NCI-H2227 treated with DMSO at 0.1 percent for 48 hours (cell line): Measurements from ENCODE around the gene TEC.
"Not testable (repeated sequence)": the region's sequence is repeated elsewhere in the genome, so short reads cannot be mapped to it uniquely, and the experiment has no call there.

Experiments used
- DNase-seq: peaks from one replicate; lab custom pipeline; 2025; lab: John Stamatoyannopoulos, UW

TEC gene

GRCh38 chr4:48268956-48269860 lies at the start of gene TEC:
TEC (minus strand) TSS chr4:48269838; CDS start chr4:48228614, 41,224 bp downstream.
- DNase-seq, result no peak

GRCh38 chr4:48315728-48316630 lies 46.3 kb upstream of the TEC start:
- peak; percentile 4 for DNase-seq

- DNase-seq, result not testable (repeated sequence)
These were observed 45.1 kb upstream of the TEC start for GRCh38 chr4:48314746-48315145.

GRCh38 chr4:48311896-48312295 lies 42.3 kb upstream of the TEC start:
- DNase-seq, result no peak

GRCh38 chr4:48308901-48309300 lies 39.3 kb upstream of the TEC start:
- no peak for DNase-seq

GRCh38 chr4:48307528-48307927 lies 37.9 kb upstream of the TEC start:
- no peak for DNase-seq

GRCh38 chr4:48305508-48305907 lies 35.9 kb upstream of the TEC start:
- no peak for DNase-seq

- no peak for DNase-seq
These were observed 30.4 kb upstream of the TEC start for GRCh38 chr4:48300004-48300403.

- no peak for DNase-seq
These were observed 29.9 kb upstream of the TEC start for GRCh38 chr4:48299560-48299959.

- DNase-seq, result no peak
These were observed 27.7 kb upstream of the TEC start for GRCh38 chr4:48297256-48297846.

- no peak for DNase-seq
These were observed 26.7 kb upstream of the TEC start for GRCh38 chr4:48296365-48296764.

GRCh38 chr4:48295116-48295515 lies 25.5 kb upstream of the TEC start:
- no peak for DNase-seq

- DNase-seq, result not testable (repeated sequence)
These were observed 22.7 kb upstream of the TEC start for GRCh38 chr4:48292218-48292790.

GRCh38 chr4:48290146-48290772 lies 20.6 kb upstream of the TEC start:
- DNase-seq, result no peak

- not testable (repeated sequence) for DNase-seq
These were observed 16.4 kb upstream of the TEC start for GRCh38 chr4:48286060-48286459.

GRCh38 chr4:48285640-48286039 lies 16.0 kb upstream of the TEC start:
- not testable (repeated sequence) for DNase-seq

- no peak for DNase-seq
These were observed 6.0 kb upstream of the TEC start for GRCh38 chr4:48275686-48276085.

GRCh38 chr4:48275247-48275646 lies 5.6 kb upstream of the TEC start:
- no peak for DNase-seq

GRCh38 chr4:48271626-48272025 lies 2.0 kb upstream of the TEC start:
- DNase-seq, result no peak

GRCh38 chr4:48270951-48271473 lies 1.4 kb upstream of the TEC start:
- no peak for DNase-seq

GRCh38 chr4:48270523-48270897 lies 872 bp upstream of the TEC start:
- DNase-seq, result no peak
